H1 (cell line): ENCODE measurements around the gene BCAS3. TPM values are rescaled to one million over a fixed set of nuclear protein-coding genes. Genes with fewer than 3 reads are reported as not detected.

Experiments
- CTCF ChIA-PET: fragments of 300-600 bp; sonication (Branson Sonifier 250); formaldehyde crosslinking; loops from one replicate; lab custom pipeline; 2021; ENCODE audit not compliant: partially characterized antibody; lab: Charles Lee
- POLR2A ChIA-PET: fragments of 300-600 bp; sonication (Branson Sonifier 250); formaldehyde crosslinking; loops from one replicate; lab custom pipeline; 2021; ENCODE audit warnings: inconsistent platforms; ENCODE audit not compliant: partially characterized antibody; lab: Charles Lee
- DNase-seq, 2 experiments: peaks; one replicate each; pipeline versions ENCODE4 v3.0.0 to v3.0.0-alpha.2; 2010 to 2022; ENCODE audit warnings: low spot score in 2 of 2, low read depth in 1 of 2, mixed read lengths in 1 of 2
- FAIRE-seq: peaks from 2 replicates; lab custom pipeline; 2011; peaks lifted over from hg19 to GRCh38; lab: Jason Lieb, UNC
- H2AFZ ChIP-seq: 2 replicates; pipeline ENCODE4 v1.8.1; 2012; ENCODE audit warnings: low read length, inconsistent platforms
- H2AK5ac ChIP-seq: 2 replicates; pipeline ENCODE4 v1.6.1; 2013; ENCODE audit warnings: low read depth, low read length
- H2BK120ac ChIP-seq: replicated peaks from 2 replicates; pipeline ENCODE3; 2013; ENCODE audit warnings: low read depth, low read length, inconsistent platforms
- H2BK12ac ChIP-seq: 2 replicates; pipeline ENCODE4 v1.6.1; 2013; ENCODE audit warnings: low read depth, low read length
- H2BK15ac ChIP-seq: 2 replicates; pipeline ENCODE4 v1.6.1; 2013; ENCODE audit warnings: low read length
- H2BK20ac ChIP-seq: 2 replicates; pipeline ENCODE4 v1.6.1; 2013; ENCODE audit warnings: low read length
- H2BK5ac ChIP-seq: 2 replicates; pipeline ENCODE4 v1.6.1; 2013; ENCODE audit warnings: low read depth, low read length
- H3K14ac ChIP-seq: 2 replicates; pipeline ENCODE4 v1.6.1; 2013; ENCODE audit warnings: inconsistent platforms; ENCODE audit not compliant: insufficient read length
- H3K18ac ChIP-seq: 2 replicates; pipeline ENCODE4 v1.6.1; 2013; ENCODE audit warnings: low read length; ENCODE audit errors: extremely low read depth
- H3K23ac ChIP-seq: 2 replicates; pipeline ENCODE4 v1.6.1; 2013; ENCODE audit warnings: inconsistent platforms; ENCODE audit not compliant: insufficient read length
- H3K23me2 ChIP-seq: 2 replicates; pipeline ENCODE4 v1.6.1; 2013; ENCODE audit warnings: low read depth, low read length
- H3K27ac ChIP-seq: 2 replicates; pipeline ENCODE4 v1.6.1; 2011; ENCODE audit warnings: low read depth, low read length, inconsistent platforms
- H3K27me3 ChIP-seq, 4 experiments: replicated peaks in 1 of 4; 1 replicate in 1 of 4; 2 replicates in 3 of 4; pipeline versions ENCODE4 v1.6.1 to v1.8.1; 2011 to 2013; ENCODE audit warnings: low read length in 3 of 4, mild to moderate bottlenecking in 3 of 4, inconsistent platforms in 2 of 4, mixed read lengths in 2 of 4, moderate library complexity in 1 of 4; ENCODE audit not compliant: control insufficient read depth in 3 of 4, insufficient read depth in 3 of 4; ENCODE audit errors: extremely low read depth in 1 of 4
- H3K36me3 ChIP-seq, 4 experiments: 2 replicates each; pipeline versions ENCODE4 v1.6.1 to v1.8.1; 2011 to 2013; ENCODE audit warnings: mild to moderate bottlenecking in 4 of 4, low read length in 3 of 4, moderate library complexity in 2 of 4, control low read depth in 1 of 4, inconsistent platforms in 1 of 4; ENCODE audit not compliant: insufficient read depth in 4 of 4, control insufficient read depth in 2 of 4
- H3K4ac ChIP-seq: replicated peaks from 2 replicates; pipeline ENCODE3; 2013; ENCODE audit warnings: low read length, low read depth, mixed read lengths, inconsistent platforms; ENCODE audit not compliant: insufficient read length
- H3K4me1 ChIP-seq, 4 experiments: replicated peaks in 1 of 4; 1 replicate in 1 of 4; 2 replicates in 3 of 4; pipeline versions ENCODE4 v1.6.1 to v1.8.1; 2011 to 2013; ENCODE audit warnings: low read length in 3 of 4, inconsistent platforms in 2 of 4, mixed read lengths in 1 of 4; ENCODE audit not compliant: insufficient read depth in 4 of 4, control insufficient read depth in 3 of 4
- H3K4me2 ChIP-seq, 2 experiments: 2 replicates each; pipeline versions ENCODE4 v1.6.1 to v1.8.1; 2011 to 2013; ENCODE audit warnings: low read depth in 2 of 2, low read length in 2 of 2, control low read depth in 1 of 2, inconsistent platforms in 1 of 2, mild to moderate bottlenecking in 1 of 2; ENCODE audit not compliant: insufficient read depth in 1 of 2
- H3K4me3 ChIP-seq, 4 experiments: fragments of 200-600, 300-600 bp in 1 of 4; sonication (generic), shearing (Covaris generic), sonication (Bioruptor Twin) in 1 of 4; 2 replicates each; pipeline versions ENCODE4 v1.5.1 to v1.8.1; 2011 to 2016; ENCODE audit warnings: low read length in 4 of 4, low read depth in 3 of 4, control low read depth in 2 of 4, inconsistent platforms in 2 of 4, mild to moderate bottlenecking in 2 of 4, mixed read lengths in 1 of 4, moderate library complexity in 1 of 4; ENCODE audit not compliant: insufficient read depth in 2 of 4; ENCODE audit errors: extremely low read depth in 1 of 4
- H3K56ac ChIP-seq: replicated peaks from 2 replicates; pipeline ENCODE3; 2013; ENCODE audit warnings: low read depth, mild to moderate bottlenecking, mixed read lengths, low read length, inconsistent platforms; ENCODE audit not compliant: insufficient read length
- H3K79me1 ChIP-seq: 2 replicates; pipeline ENCODE4 v1.6.1; 2013; ENCODE audit warnings: low read depth, low read length, control low read depth
- H3K79me2 ChIP-seq, 2 experiments: 2 replicates each; pipeline versions ENCODE4 v1.6.1 to v1.8.1; 2012 to 2013; ENCODE audit warnings: low read length in 2 of 2, mild to moderate bottlenecking in 2 of 2, inconsistent platforms in 1 of 2; ENCODE audit not compliant: insufficient read depth in 2 of 2, control insufficient read depth in 1 of 2
- H3K9ac ChIP-seq, 4 experiments: replicated peaks in 1 of 4; 1 replicate in 1 of 4; 2 replicates in 3 of 4; pipeline versions ENCODE4 v1.6.1 to v1.8.1; 2011 to 2013; ENCODE audit warnings: low read depth in 3 of 4, low read length in 3 of 4, control low read depth in 2 of 4, mild to moderate bottlenecking in 2 of 4, moderate library complexity in 2 of 4, inconsistent platforms in 1 of 4; ENCODE audit errors: extremely low read depth in 1 of 4
- H3K9me3 ChIP-seq, 2 experiments: 2 replicates each; pipeline versions ENCODE4 v1.6.1 to v1.8.1; 2012 to 2013; ENCODE audit warnings: mild to moderate bottlenecking in 2 of 2, moderate library complexity in 2 of 2, control low read depth in 1 of 2, inconsistent platforms in 1 of 2, low read depth in 1 of 2, low read length in 1 of 2, mixed read lengths in 1 of 2; ENCODE audit not compliant: insufficient read depth in 2 of 2
- H4K20me1 ChIP-seq, 2 experiments: replicated peaks in 1 of 2; 2 replicates each; pipeline versions ENCODE3 to v1.8.1; 2011 to 2013; ENCODE audit warnings: inconsistent platforms in 2 of 2, low read length in 2 of 2, mild to moderate bottlenecking in 1 of 2; ENCODE audit not compliant: insufficient read depth in 2 of 2, control insufficient read depth in 1 of 2
- H4K5ac ChIP-seq: 2 replicates; pipeline ENCODE4 v1.6.1; 2013; ENCODE audit warnings: low read length, low read depth, mixed read lengths, inconsistent platforms; ENCODE audit not compliant: insufficient read length
- H4K8ac ChIP-seq: 2 replicates; pipeline ENCODE4 v1.8.0; 2013; ENCODE audit warnings: mild to moderate bottlenecking, moderate library complexity, low read length, inconsistent platforms; ENCODE audit not compliant: insufficient read depth; ENCODE audit errors: extremely low read depth
- H4K91ac ChIP-seq: replicated peaks from 2 replicates; pipeline ENCODE3; 2013; ENCODE audit warnings: low read length, mixed read lengths, inconsistent platforms; ENCODE audit not compliant: insufficient read length
- CEBPB ChIP-seq: IDR thresholded peaks from 2 replicates; pipeline ENCODE4 v1.6.1; 2012; ENCODE audit warnings: low read depth, low read length
- EP300 ChIP-seq, 2 experiments: IDR thresholded peaks; 1 replicate in 1 of 2; 2 replicates in 1 of 2; pipeline ENCODE4 v1.6.1; 2011 to 2012; ENCODE audit warnings: low read depth in 2 of 2, low read length in 2 of 2, mild to moderate bottlenecking in 2 of 2, borderline replicate concordance in 1 of 2, inconsistent platforms in 1 of 2, moderate library complexity in 1 of 2
- GTF2F1 ChIP-seq: IDR thresholded peaks from 2 replicates; pipeline ENCODE4 v1.6.1; 2012; ENCODE audit warnings: low read depth, low read length, improper control_type of control experiment, borderline replicate concordance
- JUN ChIP-seq: IDR thresholded peaks from 2 replicates; pipeline ENCODE4 v1.6.1; 2011; ENCODE audit warnings: low read depth, mild to moderate bottlenecking, improper control_type of control experiment, low read length
- KDM4A ChIP-seq: IDR thresholded peaks from one replicate; pipeline ENCODE4 v1.7.1; 2012; ENCODE audit warnings: low read depth, mild to moderate bottlenecking, moderate library complexity, low read length, inconsistent platforms; ENCODE audit not compliant: severe bottlenecking
- RBBP5 ChIP-seq: IDR thresholded peaks from 2 replicates; pipeline ENCODE4 v1.7.1; 2012; ENCODE audit warnings: low read depth, mild to moderate bottlenecking, inconsistent platforms, low read length, moderate library complexity, borderline replicate concordance
- TAF7 ChIP-seq: optimal IDR thresholded peaks from 2 replicates; pipeline ENCODE3; 2011; ENCODE audit warnings: low read depth, mild to moderate bottlenecking, inconsistent platforms, low read length, moderate library complexity, borderline replicate concordance
- TBP ChIP-seq: IDR thresholded peaks from 2 replicates; pipeline ENCODE4 v1.6.1; 2011; ENCODE audit warnings: low read depth, low read length, improper control_type of control experiment
- TEAD4 ChIP-seq: IDR thresholded peaks from 2 replicates; pipeline ENCODE4 v1.6.1; 2012; ENCODE audit warnings: low read depth, low read length, inconsistent platforms, mixed read lengths
- ZNF274 ChIP-seq: IDR thresholded peaks from 2 replicates; pipeline ENCODE4 v1.7.0; 2012; ENCODE audit warnings: low read length, borderline replicate concordance; ENCODE audit errors: extremely low read depth
- WGBS, 2 experiments: shearing (Covaris generic) in 1 of 2; methylation state at CpG; one replicate each; pipeline versions ENCODE4 v1.1.6 to v1.1.7; 2013 to 2015; ENCODE audit warnings: low lambda C conversion rate in 2 of 2, mixed read lengths in 2 of 2, inconsistent platforms in 1 of 2, low coverage in 1 of 2, missing lambda C conversion rate in 1 of 2; ENCODE audit not compliant: insufficient replicate concordance in 2 of 2, insufficient coverage in 1 of 2, insufficient read length in 1 of 2; ENCODE audit errors: extremely low coverage in 1 of 2, missing lambda C conversion rate in 1 of 2; 5-methylcytosine and 5-hydroxymethylcytosine counted together
- polyA plus RNA-seq, 7 experiments: library from polyadenylated mRNA; depleted of rRNA in 3 of 7; stranded (reverse) in 5 of 7; unstranded in 2 of 7; fragments of >200 nt in 5 of 7; fragments of 200-250 nt in 2 of 7; gene quantifications; 1 replicate in 5 of 7; 2 replicates in 1 of 7; 4 replicates in 1 of 7; pipeline versions ENCODE4 v1.2.1 to v1.2.3, GENCODE V29; 2011 to 2013; ENCODE audit warnings: missing spikeins in 2 of 7, mixed read lengths in 2 of 7
- total RNA-seq: library from RNA; stranded (reverse); fragmentation: NEBNext Ultra II Directional; extraction: Animal tissue kit (Norgen Biotek cat#: 25700); gene quantifications from 2 replicates; pipeline ENCODE4 v1.2.1, GENCODE V29; 2021

Gene BCAS3
- total and polyA plus RNA-seq, 2 of the 8 experiments (the other 6 are each of a cell fraction or from before 2014, with no cell fraction given) = 9.9 to 13.3 TPM

- Histone ChIP-seq H3K4me2 (no peak overlapping the region), H3K9ac (no peak overlapping the region), H3K79me1 (no peaks in the 10 kb centered on the region; the same call in 1 of the 2 replicates), H3K27me3 (no peaks in the 10 kb centered on the region), H4K5ac (no peak overlapping the region), H2BK5ac (no peak overlapping the region), H3K4me1 (peaks cover 0 to 2% (median 0%) of the 10 kb centered on the region in 4 experiments; a peak in 2 of 7 replicates), H2AFZ (no peak overlapping the region), H3K56ac (no peak overlapping the region), H4K8ac (no peak overlapping the region), H2BK120ac (no peak overlapping the region), H3K18ac (no peak overlapping the region), H2AK5ac (no peak overlapping the region), H3K9me3 (no peaks in the 10 kb centered on the region), H3K14ac (no peak overlapping the region), H3K4me3 (no peak overlapping the region), H3K4ac (no peak overlapping the region), H3K23me2 (no peaks in the 10 kb centered on the region), H3K79me2 (no peaks in the 10 kb centered on the region), H2BK15ac (no peak overlapping the region), H2BK12ac (no peak overlapping the region), H3K23ac (no peak overlapping the region), H4K20me1 (no peaks in the 10 kb centered on the region), H3K36me3 (no peaks in the 10 kb centered on the region), H3K27ac (no peak overlapping the region), H4K91ac (no peak overlapping the region), H2BK20ac (no peak overlapping the region)
- TF ChIP-seq TBP (no peak), KDM4A (no peak), EP300 (IDR thresholded peaks at IDR 0.05; ENCODE audit: borderline replicate concordance in 1 of 2, low read depth in 2 of 2, low read length in 2 of 2) (no peak), GTF2F1 (no peak), TEAD4 (no peak), TAF7 (no peak), JUN (no peak), ZNF274 (no peak), RBBP5 (no peak), CEBPB (no peak)
- FAIRE-seq (no peak), DNase-seq (no peak)
- ChIA-PET POLR2A (no interaction called here), CTCF (interaction anchor here (1.5 to 2.4 kb wide), 2 partner anchors 11 to 377 kb away, joined by 5 to 10 read pairs; no protein-coding TSS in a partner anchor)
- 70% methylated on average over 8 of the region's 8 CpGs; no CpG with 5 or more reads in 1 of the 2 experiments for WGBS, 2 experiments
Observed at GRCh38 chr17:61378658-61379456, 701.2 kb downstream of the BCAS3 start.
